NCI-H2107 treated with DMSO at 0.1 percent for 48 hours (cell line): ENCODE measurements around the gene SMO.
"Not testable (repeated sequence)": the region's sequence is repeated elsewhere in the genome, so short reads cannot be mapped to it uniquely, and the experiment has no call there.

Experiments used
- DNase-seq: peaks from one replicate; lab custom pipeline; 2025; ENCODE audit not compliant: unreplicated experiment; lab: John Stamatoyannopoulos, UW

The SMO gene

DNA sequence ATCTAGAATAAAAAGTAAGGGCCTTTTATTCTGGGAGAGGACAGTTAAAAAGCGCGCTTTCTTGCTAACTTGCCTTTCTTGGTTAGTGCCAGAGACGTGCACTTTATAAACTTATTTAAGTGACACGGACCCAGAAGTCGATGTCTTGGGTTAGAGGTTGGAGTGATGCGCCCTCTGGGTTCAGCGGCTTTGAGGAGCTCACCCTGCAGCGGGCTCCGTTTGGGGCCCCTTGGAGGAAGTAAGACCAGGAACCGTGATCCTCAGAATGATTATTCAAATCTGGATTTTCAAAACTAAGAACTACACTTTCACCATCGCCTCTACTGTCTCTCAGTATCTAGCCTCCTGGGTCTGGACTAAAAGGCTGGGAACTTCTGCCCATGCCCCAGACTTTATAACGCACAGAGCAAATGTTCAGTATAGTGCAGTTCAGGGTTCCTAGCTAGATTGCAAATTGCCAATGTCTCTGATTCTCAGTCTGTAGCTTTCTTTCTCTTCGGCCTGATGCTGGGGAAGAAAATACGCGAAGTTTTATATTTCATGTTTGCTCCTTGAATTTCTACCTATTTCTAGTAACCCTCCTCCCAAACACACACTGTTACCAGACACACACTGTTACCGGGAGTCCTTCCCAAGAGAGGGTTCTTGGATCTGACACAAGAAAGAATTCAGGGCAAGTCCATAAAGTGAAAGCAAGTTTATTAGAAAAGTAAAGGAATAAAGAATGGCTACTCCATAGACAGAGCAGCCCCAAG is 18.6 kb upstream of the SMO start:
- no peak for DNase-seq

DNA sequence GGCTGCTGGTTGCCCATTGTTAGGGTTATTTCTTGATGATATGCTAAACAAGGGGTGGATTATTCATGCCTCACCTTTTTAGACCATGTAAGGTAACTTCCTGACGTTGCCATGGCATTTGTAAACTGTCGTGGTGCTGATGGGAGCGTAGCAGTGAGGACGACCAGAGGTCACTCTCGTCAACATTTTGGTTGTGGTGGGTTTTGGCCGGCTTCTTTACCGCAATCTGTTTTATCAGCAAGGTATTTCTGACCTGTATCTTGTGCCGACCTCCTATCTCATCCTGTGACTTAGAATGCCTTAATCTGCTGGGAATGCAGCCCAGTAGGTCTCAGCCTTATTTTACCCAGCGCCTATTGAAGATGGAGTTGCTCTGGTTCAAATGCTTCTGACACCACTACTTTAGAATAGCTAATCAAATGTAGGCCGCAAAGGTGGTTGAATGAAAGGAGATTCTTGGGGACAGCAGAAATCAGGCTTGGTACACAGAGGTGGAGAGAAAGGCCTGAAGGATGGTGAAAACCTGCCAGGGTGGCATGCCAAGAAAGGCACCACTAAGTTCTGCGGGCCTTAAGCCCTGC is 17.9 kb upstream of the SMO start:
- no peak for DNase-seq

DNA sequence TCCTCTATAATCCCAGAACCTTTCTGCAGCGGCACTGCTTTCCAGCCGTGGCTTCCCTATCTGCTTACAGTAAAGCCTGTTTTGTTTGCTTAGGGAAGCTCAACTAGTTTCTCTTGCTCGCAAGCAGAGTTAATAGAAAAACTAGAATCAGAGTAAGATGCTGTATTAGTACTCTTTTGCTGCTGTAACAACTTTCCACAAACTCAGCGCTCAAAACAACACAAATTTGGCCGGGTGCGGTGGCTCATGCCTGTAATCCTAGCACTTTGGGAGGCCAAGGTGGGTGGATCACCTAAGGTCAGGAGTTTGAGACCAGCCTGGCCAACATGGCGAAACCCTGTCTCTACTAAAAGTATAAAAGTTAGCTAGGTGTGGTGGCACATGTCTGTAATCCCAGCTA is 14.6 kb upstream of the SMO start:
- DNase-seq, result not testable (repeated sequence)

DNA sequence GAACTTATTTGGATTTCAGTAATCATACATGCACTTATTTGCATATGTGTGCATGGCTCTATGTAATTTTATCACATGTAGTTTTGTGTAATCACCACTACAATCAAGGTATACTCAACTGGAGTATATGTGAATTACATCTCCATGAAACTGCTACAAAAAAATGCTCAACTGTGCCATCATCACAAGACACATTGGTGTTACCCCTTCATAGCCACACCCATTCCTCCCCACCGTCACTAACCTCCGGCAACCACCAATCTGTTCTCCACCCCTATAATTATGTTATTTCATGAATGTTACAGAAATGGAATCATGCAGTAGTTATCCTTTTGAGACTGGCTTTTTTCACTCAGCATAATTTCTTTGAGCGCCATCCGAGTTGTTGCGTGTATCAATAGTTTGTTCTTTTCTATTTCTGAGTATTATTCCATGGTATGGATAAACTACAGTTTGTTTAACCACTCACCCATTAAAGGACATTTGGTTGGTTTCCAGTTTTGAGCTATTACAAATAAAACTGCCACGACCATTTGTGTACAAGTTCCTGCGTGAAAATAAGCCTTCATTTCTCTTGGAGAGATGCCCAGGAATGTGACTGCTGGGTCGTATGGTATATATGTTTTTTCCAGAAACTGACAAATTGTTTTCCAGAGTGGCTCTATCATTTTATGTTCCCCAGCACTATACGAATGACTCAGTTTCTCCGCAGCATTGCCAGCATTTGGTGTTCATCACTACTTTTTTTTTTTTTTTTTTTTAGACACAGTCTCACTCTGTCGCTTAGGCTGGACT is 11.3 kb upstream of the SMO start:
- DNase-seq, result no peak

DNA sequence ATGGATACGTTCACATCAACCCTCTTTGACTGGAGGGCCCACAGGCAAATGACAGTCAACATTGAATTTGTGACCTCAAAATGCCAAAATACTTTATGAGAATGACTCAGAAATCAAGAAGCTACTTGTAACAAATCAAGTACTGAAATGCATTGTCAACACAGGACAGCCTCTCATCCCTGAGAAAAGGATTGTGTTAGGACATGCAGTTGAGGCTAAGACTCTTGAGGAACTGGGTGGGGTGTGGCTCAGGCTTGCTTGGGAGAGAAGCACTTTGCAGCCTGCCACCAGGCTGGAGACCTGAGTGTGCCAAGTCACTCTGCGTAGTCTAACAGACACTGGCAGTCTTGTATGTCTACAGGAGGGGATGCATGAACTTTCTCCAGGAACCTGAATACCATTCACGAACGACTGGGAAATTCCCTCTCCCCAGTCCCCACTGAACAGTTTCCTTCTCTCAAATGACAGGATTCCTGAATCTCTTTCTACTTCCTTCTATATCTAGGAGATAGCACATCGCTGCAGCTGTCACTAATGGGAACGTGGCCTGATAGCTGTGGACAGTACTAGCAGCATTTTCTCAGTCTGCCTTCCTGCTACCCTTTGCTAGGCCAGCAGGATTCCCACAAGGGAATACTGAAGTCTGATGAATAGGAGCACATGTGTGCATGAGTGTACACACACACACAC is 3.3 kb upstream of the SMO start:
- no peak for DNase-seq

DNA sequence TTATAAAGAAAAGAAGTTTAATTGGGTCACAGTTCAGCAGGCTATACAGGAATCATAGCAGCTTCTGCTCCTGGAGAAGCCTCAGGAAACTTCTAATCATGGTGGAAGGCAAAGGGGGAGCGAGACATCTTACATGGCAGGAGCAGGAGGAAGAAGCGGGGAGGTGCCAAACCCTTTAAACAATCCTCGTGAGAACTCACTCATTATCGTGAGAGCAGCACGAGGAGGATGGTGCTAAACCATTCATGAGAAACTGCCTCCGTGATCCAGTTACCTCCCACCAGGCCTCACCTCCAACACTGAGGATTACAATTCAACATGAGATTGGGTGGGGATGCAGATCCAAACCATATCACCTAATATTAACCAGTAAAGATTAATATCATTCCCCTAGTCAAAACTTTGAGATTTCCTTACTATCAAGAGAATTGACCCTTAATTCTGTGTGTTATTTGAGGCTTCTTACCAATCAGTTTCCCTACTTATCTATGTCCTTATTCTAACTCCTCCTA is 1.6 kb upstream of the SMO start:
- no peak for DNase-seq

DNA sequence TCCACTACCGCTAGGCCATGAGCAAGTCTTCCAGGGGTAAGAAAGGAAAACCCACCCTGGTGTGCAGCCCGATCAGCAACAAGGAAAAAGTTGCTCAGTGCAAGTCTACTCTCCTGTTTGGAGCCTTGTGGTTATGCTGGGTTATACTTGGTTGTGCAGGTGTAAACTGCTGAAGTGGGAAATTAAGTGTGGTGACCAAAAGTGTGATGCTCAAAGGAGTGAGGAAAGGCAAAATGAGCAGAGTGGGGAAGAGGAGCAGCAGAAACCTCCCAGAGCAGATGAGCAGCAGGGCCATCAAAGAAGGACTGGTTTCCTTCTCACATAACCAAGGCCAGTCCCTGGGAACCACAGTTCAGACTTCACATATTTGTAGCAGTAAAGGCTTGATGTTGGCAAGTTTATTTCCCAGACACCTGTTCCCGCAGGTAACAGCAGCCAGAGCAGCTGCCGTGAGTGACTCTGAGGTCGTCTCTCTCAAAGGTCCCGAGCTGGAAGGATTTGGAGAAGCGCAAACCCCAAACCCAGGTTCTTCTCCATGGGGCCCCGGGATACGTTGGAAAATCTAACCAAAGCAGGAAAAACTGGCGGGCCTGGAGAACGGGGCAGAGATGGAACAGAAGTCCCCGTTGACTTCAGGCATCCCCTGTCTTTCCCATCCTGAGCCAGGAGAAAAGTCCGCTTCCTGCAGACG is 607 bp upstream of the SMO start:
- no peak for DNase-seq

DNA sequence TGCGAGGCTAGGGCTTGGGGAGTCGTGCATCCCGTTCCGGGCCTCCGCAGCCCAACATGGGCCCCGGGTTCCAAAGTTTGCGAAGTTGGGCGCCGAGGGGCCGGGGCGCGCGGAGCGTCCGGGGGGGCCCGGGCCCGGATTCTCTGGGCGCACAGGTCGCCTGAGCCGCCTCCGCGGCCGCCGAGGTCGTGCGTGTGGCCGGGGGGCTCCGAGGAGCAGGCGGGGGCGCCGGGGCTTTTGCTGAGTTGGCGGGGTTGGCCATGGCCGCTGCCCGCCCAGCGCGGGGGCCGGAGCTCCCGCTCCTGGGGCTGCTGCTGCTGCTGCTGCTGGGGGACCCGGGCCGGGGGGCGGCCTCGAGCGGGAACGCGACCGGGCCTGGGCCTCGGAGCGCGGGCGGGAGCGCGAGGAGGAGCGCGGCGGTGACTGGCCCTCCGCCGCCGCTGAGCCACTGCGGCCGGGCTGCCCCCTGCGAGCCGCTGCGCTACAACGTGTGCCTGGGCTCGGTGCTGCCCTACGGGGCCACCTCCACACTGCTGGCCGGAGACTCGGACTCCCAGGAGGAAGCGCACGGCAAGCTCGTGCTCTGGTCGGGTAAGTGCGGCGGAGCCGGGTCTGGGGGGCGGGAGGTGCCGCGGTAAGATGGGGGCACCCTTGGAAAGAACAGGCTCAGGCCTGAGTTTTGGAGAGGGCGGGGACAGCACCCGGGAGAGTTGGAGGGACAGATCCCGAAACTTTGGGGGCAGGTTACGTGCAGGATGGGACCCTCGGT is 643 bp downstream of the SMO start:
- no peak for DNase-seq

DNA sequence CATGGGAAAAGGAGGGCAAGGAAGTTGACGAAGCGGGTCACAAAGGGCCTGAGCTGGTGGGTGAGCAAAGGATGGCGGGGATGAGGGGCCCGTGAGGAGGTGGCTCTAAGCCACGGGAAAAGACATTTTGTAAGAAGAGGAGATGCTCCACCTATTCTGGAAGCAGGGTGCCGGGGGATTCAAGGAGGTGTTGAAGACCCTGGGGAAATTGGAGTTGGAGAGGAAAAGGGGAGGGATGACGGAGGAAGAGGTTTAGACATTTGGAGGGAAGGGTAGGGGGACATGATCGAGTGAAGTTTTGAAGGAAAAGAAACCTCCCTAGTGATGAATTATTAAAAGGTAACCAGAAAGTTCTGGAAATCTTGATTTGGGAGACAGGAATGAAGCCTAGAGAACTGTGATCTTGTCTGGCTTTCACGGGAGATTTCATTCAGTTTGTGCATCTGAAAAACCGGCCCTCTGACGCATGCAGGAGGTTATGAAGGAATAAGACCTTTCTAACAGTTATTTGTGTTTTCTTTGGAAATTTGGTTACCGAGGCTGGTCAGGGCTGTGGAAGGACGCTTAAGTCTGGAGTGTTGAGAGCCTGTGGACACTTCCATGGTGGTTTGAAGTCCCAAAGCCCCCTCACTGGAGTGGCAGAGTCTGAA is 1.4 kb downstream of the SMO start:
- DNase-seq, result no peak

DNA sequence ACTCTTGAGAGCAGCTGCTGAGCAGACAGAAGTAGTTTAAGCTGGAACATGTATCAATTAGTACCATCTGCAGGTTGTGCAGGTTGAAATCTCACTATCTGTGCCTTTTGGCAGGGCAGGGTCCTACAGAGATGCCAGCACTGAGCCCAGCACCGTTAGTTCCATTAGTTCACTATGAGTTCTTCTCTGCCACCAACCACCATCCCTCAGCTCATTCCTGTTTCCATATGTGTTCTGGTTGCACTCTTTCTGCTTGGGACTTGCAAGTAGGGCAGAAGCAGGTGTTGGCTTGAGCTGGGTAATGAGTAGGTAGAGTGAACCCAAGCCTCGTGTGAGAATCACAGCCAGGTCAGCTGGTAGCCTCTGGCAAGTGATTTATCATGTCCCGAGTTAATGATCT is 2.8 kb downstream of the SMO start:
- no peak for DNase-seq

DNA sequence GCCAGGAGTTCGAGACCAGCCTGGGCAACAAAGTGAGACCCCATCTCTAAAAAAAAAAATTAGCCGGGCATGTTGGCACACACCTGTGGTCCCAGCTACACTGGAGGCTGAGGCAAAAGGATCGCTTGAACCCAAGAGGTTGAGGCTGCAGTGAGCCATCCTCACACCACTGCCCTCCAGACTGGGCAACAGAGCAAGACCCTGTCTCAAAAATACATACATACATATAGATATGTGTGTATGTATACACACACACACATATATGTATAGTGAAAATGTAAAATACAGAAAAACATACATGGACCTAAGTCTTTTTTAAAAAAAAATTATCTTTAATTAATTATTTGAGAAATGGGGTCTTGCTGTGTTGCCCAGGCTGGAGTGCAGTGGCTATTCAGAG is 5.5 kb downstream of the SMO start:
- no peak for DNase-seq

DNA sequence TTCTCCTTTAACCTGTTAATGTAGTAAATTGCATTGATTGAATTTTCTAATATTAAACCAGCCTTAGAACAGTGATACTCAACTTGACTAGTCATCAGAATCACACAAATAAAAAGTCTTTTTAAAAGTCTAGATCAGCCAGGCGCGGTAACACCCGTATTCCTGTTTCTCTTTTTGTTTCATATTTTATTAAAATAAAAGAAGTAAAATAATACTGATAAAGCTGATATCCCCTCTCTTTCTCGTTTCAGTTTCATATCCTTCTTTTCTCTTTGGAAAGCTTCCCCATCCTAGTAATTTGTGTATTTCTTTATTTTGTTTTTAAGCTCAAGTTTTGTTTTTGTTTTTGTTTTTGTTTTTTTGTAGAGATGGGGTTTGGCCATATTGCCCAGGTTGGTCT is 9.3 kb downstream of the SMO start:
- DNase-seq, result no peak

DNA sequence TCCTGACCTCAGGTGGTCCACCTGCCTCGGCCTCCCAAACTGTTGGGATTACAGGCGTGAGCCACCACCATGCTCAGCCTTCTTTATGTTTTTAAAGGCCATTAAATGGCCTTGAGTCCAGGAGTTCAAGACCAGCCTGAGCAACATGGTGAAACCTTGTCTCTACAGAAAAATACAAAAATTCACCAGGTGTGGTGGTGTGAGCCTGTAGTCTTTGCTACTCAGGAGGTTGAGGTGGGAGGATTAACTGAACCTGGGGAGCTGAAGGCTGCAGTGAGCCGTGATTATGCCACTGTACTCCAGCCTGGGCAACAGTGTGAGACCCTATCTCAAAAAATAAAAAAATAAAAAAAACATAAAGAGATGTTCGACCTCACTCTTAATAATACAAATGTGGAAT is 11.0 kb downstream of the SMO start:
- no peak for DNase-seq

DNA sequence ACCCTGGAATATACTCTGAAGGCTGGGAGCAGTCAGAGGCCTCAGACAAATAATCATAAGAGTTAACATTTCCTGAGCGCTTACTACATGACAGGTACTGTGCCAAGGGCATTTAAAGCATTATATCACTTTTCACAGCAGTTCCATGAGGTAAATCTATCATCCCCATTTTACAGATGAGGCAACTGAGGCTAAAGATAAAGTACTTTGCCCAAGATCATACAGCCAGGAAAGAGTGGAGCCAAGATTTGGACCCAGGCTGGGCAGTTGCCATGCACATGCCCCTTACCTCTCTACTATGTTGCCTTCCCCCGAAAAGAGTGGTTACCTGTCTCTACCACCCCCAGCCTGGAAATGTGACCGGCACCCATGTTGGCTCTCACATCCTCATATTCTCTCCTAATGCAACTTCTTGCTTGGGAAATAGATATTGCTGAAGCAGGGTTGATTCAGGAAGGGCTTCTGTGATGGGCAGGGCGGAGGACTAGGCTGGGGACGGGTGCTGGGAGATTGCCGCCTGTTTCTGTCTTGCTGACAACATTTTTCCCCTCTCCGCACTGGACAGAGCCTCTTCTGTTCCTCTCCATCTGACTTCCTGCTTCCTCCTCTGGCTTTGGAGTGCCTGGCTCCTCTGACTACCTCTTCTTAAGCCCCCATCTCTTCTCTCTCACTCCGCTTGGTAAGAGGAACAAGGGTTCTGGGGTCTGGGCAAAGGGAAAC is 13.8 kb downstream of the SMO start:
- DNase-seq, result no peak

DNA sequence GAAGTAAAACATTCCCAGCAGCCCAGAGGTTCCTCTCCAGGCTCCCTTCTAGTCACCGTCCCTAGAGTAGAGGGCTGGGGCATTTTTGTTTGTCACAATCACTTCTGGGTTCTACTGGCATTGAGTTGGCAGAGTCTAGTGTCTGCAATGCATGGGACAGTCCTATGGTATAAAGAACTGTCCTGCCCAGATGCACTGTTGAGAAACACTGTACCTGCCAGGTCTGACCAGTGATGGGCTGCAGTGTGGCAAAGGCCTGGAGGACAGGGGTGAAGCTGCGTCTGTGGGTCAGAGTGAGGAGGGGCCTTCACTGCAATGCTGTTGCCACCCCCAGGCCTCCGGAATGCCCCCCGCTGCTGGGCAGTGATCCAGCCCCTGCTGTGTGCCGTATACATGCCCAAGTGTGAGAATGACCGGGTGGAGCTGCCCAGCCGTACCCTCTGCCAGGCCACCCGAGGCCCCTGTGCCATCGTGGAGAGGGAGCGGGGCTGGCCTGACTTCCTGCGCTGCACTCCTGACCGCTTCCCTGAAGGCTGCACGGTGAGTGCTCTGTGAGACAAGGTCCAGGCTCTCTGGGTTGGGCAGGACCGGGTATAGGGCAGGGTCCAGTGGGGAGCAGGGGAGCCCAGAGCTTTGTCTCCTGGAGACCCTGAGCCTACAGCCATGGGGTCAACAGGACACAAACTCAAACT is 14.8 kb downstream of the SMO start:
- no peak for DNase-seq

DNA sequence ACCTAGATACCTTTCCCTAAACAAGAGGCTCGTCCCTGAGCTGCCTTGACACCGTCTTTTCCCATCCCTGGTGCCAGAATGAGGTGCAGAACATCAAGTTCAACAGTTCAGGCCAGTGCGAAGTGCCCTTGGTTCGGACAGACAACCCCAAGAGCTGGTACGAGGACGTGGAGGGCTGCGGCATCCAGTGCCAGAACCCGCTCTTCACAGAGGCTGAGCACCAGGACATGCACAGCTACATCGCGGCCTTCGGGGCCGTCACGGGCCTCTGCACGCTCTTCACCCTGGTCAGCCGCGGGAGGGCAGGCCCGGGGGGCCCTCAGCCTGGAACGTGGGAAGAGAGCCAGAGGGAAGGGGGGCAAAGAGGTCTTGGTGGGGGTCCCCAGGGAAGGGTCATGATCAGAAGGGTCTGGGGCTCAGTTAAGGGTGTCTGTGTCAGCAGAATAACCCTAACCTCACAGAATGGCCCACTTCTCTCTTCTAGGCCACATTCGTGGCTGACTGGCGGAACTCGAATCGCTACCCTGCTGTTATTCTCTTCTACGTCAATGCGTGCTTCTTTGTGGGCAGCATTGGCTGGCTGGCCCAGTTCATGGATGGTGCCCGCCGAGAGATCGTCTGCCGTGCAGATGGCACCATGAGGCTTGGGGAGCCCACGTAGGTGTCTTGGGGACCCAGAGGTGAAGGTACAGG is 16.8 kb downstream of the SMO start:
- no peak for DNase-seq

DNA sequence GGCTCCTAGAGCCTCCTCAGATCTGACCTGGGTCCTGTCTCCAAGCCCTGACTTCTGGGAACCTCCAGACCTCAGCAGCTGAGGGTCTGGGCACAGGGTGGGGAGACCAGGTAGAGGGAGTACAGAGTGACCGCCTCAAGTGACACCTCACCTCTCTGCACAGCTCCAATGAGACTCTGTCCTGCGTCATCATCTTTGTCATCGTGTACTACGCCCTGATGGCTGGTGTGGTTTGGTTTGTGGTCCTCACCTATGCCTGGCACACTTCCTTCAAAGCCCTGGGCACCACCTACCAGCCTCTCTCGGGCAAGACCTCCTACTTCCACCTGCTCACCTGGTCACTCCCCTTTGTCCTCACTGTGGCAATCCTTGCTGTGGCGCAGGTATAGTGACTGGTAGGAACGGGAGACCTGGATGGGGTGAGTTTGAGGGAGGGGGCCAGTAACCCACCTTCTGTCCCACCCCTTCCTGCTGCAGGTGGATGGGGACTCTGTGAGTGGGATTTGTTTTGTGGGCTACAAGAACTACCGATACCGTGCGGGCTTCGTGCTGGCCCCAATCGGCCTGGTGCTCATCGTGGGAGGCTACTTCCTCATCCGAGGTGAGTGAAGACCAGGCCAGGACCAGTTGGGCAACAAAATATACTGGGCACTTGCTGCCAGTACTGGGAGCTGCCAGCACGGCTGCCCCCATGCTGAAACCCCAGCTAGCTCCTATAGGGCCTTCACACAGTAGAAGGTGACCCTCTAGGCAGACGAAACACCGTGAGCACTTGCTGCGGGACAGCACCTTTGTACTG is 17.8 kb downstream of the SMO start:
- no peak for DNase-seq
